Mesenchymal stem cell (in vitro differentiated cells and primary cell): ENCODE data around the gene PTGDR2.

ENCODE experiments used
- DNase-seq: peaks from one replicate; pipeline ENCODE4 v3.0.0-alpha.2; 2013
- H2AFZ ChIP-seq: one replicate; pipeline ENCODE4 v1.6.1; 2013; ENCODE audit warnings: low read depth, mild to moderate bottlenecking, control low read depth, inconsistent platforms, low read length, moderate library complexity
- H2AK5ac ChIP-seq: 2 replicates; pipeline ENCODE4 v1.6.1; 2013; ENCODE audit warnings: low read length, moderate library complexity, mild to moderate bottlenecking, inconsistent platforms; ENCODE audit not compliant: severe bottlenecking
- H2BK120ac ChIP-seq: one replicate; pipeline ENCODE4 v1.6.1; 2013; ENCODE audit warnings: low read depth, mild to moderate bottlenecking, inconsistent platforms, low read length, moderate library complexity
- H2BK12ac ChIP-seq, 2 experiments: one replicate each; pipeline ENCODE4 v1.6.1; 2013; ENCODE audit warnings: inconsistent platforms in 2 of 2, low read length in 2 of 2, mild to moderate bottlenecking in 2 of 2, moderate library complexity in 2 of 2, control low read depth in 1 of 2
- H2BK15ac ChIP-seq: one replicate; pipeline ENCODE4 v1.6.1; 2013; ENCODE audit warnings: mild to moderate bottlenecking, low read depth, inconsistent platforms; ENCODE audit not compliant: poor library complexity, severe bottlenecking
- H2BK5ac ChIP-seq: 2 replicates; pipeline ENCODE4 v1.6.1; 2013; ENCODE audit warnings: low read depth, mild to moderate bottlenecking, low read length, control low read depth, inconsistent platforms; ENCODE audit not compliant: poor library complexity, severe bottlenecking
- H3K14ac ChIP-seq, 2 experiments: one replicate each; pipeline ENCODE4 v1.6.1; 2013; ENCODE audit warnings: inconsistent platforms in 2 of 2, low read length in 2 of 2, control low read depth in 1 of 2, mild to moderate bottlenecking in 1 of 2, moderate library complexity in 1 of 2
- H3K18ac ChIP-seq, 2 experiments: one replicate each; pipeline ENCODE4 v1.6.1; 2013; ENCODE audit warnings: inconsistent platforms in 2 of 2, low read length in 2 of 2, control low read depth in 1 of 2, low read depth in 1 of 2, mild to moderate bottlenecking in 1 of 2
- H3K23ac ChIP-seq, 2 experiments: one replicate each; pipeline ENCODE4 v1.6.1; 2013; ENCODE audit warnings: inconsistent platforms in 2 of 2, low read length in 2 of 2, mild to moderate bottlenecking in 2 of 2, moderate library complexity in 2 of 2, control low read depth in 1 of 2
- H3K27ac ChIP-seq: 2 replicates; pipeline ENCODE4 v1.5.1; 2013; ENCODE audit warnings: mild to moderate bottlenecking, moderate library complexity, low read length, control low read depth, inconsistent platforms; ENCODE audit not compliant: poor library complexity, severe bottlenecking
- H3K27me3 ChIP-seq, 2 experiments: 2 replicates each; pipeline versions ENCODE4 v1.6.1 to v1.7.0; 2013; ENCODE audit warnings: low read length in 2 of 2, mild to moderate bottlenecking in 2 of 2, moderate library complexity in 2 of 2, control low read depth in 1 of 2, inconsistent platforms in 1 of 2; ENCODE audit not compliant: control insufficient read depth in 1 of 2, insufficient read depth in 1 of 2
- H3K36me3 ChIP-seq, 2 experiments: 2 replicates each; pipeline versions ENCODE4 v1.6.1 to v1.7.0; 2013; ENCODE audit warnings: low read length in 2 of 2, control low read depth in 1 of 2, inconsistent platforms in 1 of 2, low read depth in 1 of 2, mild to moderate bottlenecking in 1 of 2; ENCODE audit not compliant: insufficient read depth in 2 of 2, control insufficient read depth in 1 of 2
- H3K4ac ChIP-seq, 2 experiments: one replicate each; pipeline ENCODE4 v1.6.1; 2013; ENCODE audit warnings: inconsistent platforms in 2 of 2, low read length in 2 of 2, mild to moderate bottlenecking in 2 of 2, moderate library complexity in 2 of 2, control low read depth in 1 of 2, low read depth in 1 of 2
- H3K4me1 ChIP-seq: 2 replicates; pipeline ENCODE4 v1.6.1; 2013; ENCODE audit warnings: low read depth, low read length, control low read depth; ENCODE audit not compliant: control insufficient read depth, insufficient read depth
- H3K4me2 ChIP-seq: 2 replicates; pipeline ENCODE4 v1.6.1; 2013; ENCODE audit warnings: low read length, mild to moderate bottlenecking, inconsistent platforms; ENCODE audit not compliant: poor library complexity, severe bottlenecking
- H3K4me3 ChIP-seq, 2 experiments: 2 replicates each; pipeline versions ENCODE4 v1.5.1 to v1.7.0; 2013; ENCODE audit warnings: low read length in 2 of 2, mild to moderate bottlenecking in 2 of 2, control low read depth in 1 of 2, low read depth in 1 of 2; ENCODE audit not compliant: insufficient read depth in 1 of 2
- H3K79me1 ChIP-seq: replicated peaks from 2 replicates; pipeline ENCODE4 v1.6.1; 2013; ENCODE audit warnings: mild to moderate bottlenecking, control low read depth, low read length, inconsistent platforms; ENCODE audit not compliant: poor library complexity, severe bottlenecking
- H3K9ac ChIP-seq: 2 replicates; pipeline ENCODE4 v1.7.0; 2013; ENCODE audit warnings: mild to moderate bottlenecking, low read length, moderate library complexity
- H3K9me3 ChIP-seq: 2 replicates; pipeline ENCODE4 v1.7.0; 2013; ENCODE audit warnings: mild to moderate bottlenecking, low read length; ENCODE audit not compliant: control insufficient read depth
- H4K8ac ChIP-seq: one replicate; pipeline ENCODE4 v1.6.1; 2013; ENCODE audit warnings: inconsistent platforms, mild to moderate bottlenecking, low read length, moderate library complexity
- H4K91ac ChIP-seq: one replicate; pipeline ENCODE4 v1.6.1; 2013; ENCODE audit warnings: mild to moderate bottlenecking, low read length, inconsistent platforms
- WGBS: methylation state at CpG from one replicate; pipeline ENCODE4 v1.1.7; 2013; ENCODE audit warnings: mixed read lengths; 5-methylcytosine and 5-hydroxymethylcytosine counted together

Gene PTGDR2

GRCh38 chr11:60831143-60831500 is 24.6 kb downstream of the PTGDR2 start:
- Histone ChIP-seq H3K4me2 (no peak overlapping the region), H3K79me1 (no peaks in the 10 kb centered on the region), H3K4ac (no peak overlapping the region), H2AFZ (no peak overlapping the region), H2BK120ac (no peak overlapping the region), H3K18ac (no peak overlapping the region), H2BK15ac (no peak overlapping the region), H3K4me1 (peaks cover 6% of the 10 kb centered on the region), H3K27ac (no peak overlapping the region), H3K4me3 (no peak overlapping the region), H3K36me3 (no peaks in the 10 kb centered on the region), H3K9me3 (no peaks in the 10 kb centered on the region), H2BK12ac (no peak overlapping the region), H3K23ac (no peak overlapping the region), H2BK5ac (no peak overlapping the region), H4K8ac (no peak overlapping the region), H3K9ac (peak overlapping the region; percentile 4), H2AK5ac (no peak overlapping the region), H4K91ac (no peak overlapping the region), H3K27me3 (peaks cover 0 to 32% of the 10 kb centered on the region in 2 experiments), H3K14ac (no peak overlapping the region)
- DNase-seq: peak; percentile 69
- 22% methylated on average over 8 of the region's 8 CpGs for WGBS

GRCh38 chr11:60830478-60831142 is 25.1 kb downstream of the PTGDR2 start:
- WGBS: 34% methylated on average over 9 of the region's 10 CpGs
- Histone ChIP-seq H3K9ac (peak overlapping the region; percentile 4), H3K9me3 (no peaks in the 10 kb centered on the region), H2BK5ac (no peak overlapping the region), H3K23ac (no peak overlapping the region), H4K91ac (no peak overlapping the region), H3K18ac (no peak overlapping the region), H3K14ac (no peak overlapping the region), H2BK15ac (no peak overlapping the region), H3K36me3 (no peaks in the 10 kb centered on the region), H4K8ac (no peak overlapping the region), H2BK120ac (no peak overlapping the region), H3K4me1 (peaks cover 6% of the 10 kb centered on the region), H3K27ac (no peak overlapping the region), H2BK12ac (no peak overlapping the region), H3K27me3 (peaks cover 0 to 34% of the 10 kb centered on the region in 2 experiments), H2AK5ac (no peak overlapping the region), H3K4me2 (no peak overlapping the region), H3K4ac (no peak overlapping the region), H2AFZ (no peak overlapping the region), H3K4me3 (no peak overlapping the region), H3K79me1 (no peaks in the 10 kb centered on the region)
- no peak for DNase-seq

GRCh38 chr11:60825790-60826189 is 30.0 kb downstream of the PTGDR2 start:
- H3K27ac ChIP-seq: no peak overlapping the region
- H3K9me3 ChIP-seq: no peaks in the 10 kb centered on the region
- H3K79me1 ChIP-seq: no peaks in the 10 kb centered on the region
- DNase-seq: no peak
- no peak overlapping the region for H3K18ac ChIP-seq
- no peak overlapping the region for H3K14ac ChIP-seq
- no peak overlapping the region for H2BK12ac ChIP-seq
- no peak overlapping the region for H3K23ac ChIP-seq
- no peak overlapping the region for H4K8ac ChIP-seq
- H3K4me3 ChIP-seq: no peak overlapping the region
- H2AK5ac ChIP-seq: no peak overlapping the region
- H2BK120ac ChIP-seq: no peak overlapping the region
- no peak overlapping the region for H2BK5ac ChIP-seq
- no peak overlapping the region for H4K91ac ChIP-seq
- WGBS: 65% methylated on average over 6 of the region's 6 CpGs
- no peak overlapping the region for H2BK15ac ChIP-seq
- H3K4me1 ChIP-seq: no peaks in the 10 kb centered on the region
- H3K4me2 ChIP-seq: no peak overlapping the region
- peaks cover 0 to 55% of the 10 kb centered on the region in 2 experiments for H3K27me3 ChIP-seq
- no peak overlapping the region for H3K9ac ChIP-seq
- H3K36me3 ChIP-seq: no peaks in the 10 kb centered on the region
- no peak overlapping the region for H3K4ac ChIP-seq
- H2AFZ ChIP-seq: no peak overlapping the region

- no peak overlapping the region for H3K4me2 ChIP-seq
- no peaks in the 10 kb centered on the region for H3K79me1 ChIP-seq
- H3K14ac ChIP-seq: no peak overlapping the region
- no peak overlapping the region for H2AFZ ChIP-seq
- H3K36me3 ChIP-seq: no peaks in the 10 kb centered on the region
- 80% methylated on average over 5 of the region's 5 CpGs for WGBS
- no peaks in the 10 kb centered on the region for H3K9me3 ChIP-seq
- no peak overlapping the region for H4K8ac ChIP-seq
- H3K23ac ChIP-seq: no peak overlapping the region
- no peak overlapping the region for H4K91ac ChIP-seq
- no peak overlapping the region for H2AK5ac ChIP-seq
- DNase-seq: no peak
- no peak overlapping the region for H2BK5ac ChIP-seq
- H2BK12ac ChIP-seq: no peak overlapping the region
- no peak overlapping the region for H2BK15ac ChIP-seq
- peaks cover 5 to 61% of the 10 kb centered on the region in 2 experiments for H3K27me3 ChIP-seq
- no peaks in the 10 kb centered on the region for H3K4me1 ChIP-seq
- no peak overlapping the region for H3K18ac ChIP-seq
- H3K27ac ChIP-seq: no peak overlapping the region
- H2BK120ac ChIP-seq: no peak overlapping the region
- H3K4me3 ChIP-seq: no peak overlapping the region
- H3K9ac ChIP-seq: no peak overlapping the region
- no peak overlapping the region for H3K4ac ChIP-seq
Measured at GRCh38 chr11:60825118-60825517, 30.6 kb downstream of the PTGDR2 start.
